Measurements from ENCODE around the gene SSTR5. TPM values are rescaled to one million over a fixed set of nuclear protein-coding genes. Genes with fewer than 3 reads are reported as not detected.
"Not testable (repeated sequence)": the region's sequence is repeated elsewhere in the genome, so short reads cannot be mapped to it uniquely, and the experiment has no call there.

Gene SSTR5
- total RNA-seq, 1 donor from 2014 or later = not detected

GRCh38 chr16:1076801-1077576 lies 4.4 kb downstream of the SSTR5 start:
- intact Hi-C loops (cut with micrococcal nuclease) = no loop called here
- Mint-ChIP-seq H3K27ac (no peak overlapping the region), H3K4me3 (ENCODE audit: low read depth) (no peak overlapping the region), H3K36me3 (ENCODE audit: low read depth) (no peaks in the 10 kb centered on the region), H3K27me3 (ENCODE audit: low read depth) (peaks cover 5% of the 10 kb centered on the region), H3K4me1 (ENCODE audit: low read depth) (no peaks in the 10 kb centered on the region), H3K9me3 (no peaks in the 10 kb centered on the region)
- no peak for DNase-seq (ENCODE audit: low spot score)

GRCh38 chr16:1077877-1078578 lies 5.5 kb downstream of the SSTR5 start:
- H3K4me1 Mint-ChIP-seq (ENCODE audit: low read depth) = no peaks in the 10 kb centered on the region
- H3K36me3 Mint-ChIP-seq (ENCODE audit: low read depth) = no peaks in the 10 kb centered on the region
- no peaks in the 10 kb centered on the region for H3K9me3 Mint-ChIP-seq
- intact Hi-C loops (cut with micrococcal nuclease) = no loop called here
- peaks cover 1% of the 10 kb centered on the region for H3K27me3 Mint-ChIP-seq (ENCODE audit: low read depth)
- H3K27ac Mint-ChIP-seq = no peak overlapping the region
- no peak for DNase-seq (ENCODE audit: low spot score)
- H3K4me3 Mint-ChIP-seq (ENCODE audit: low read depth) = no peak overlapping the region

GRCh38 chr16:1078579-1079021 lies 6.1 kb downstream of the SSTR5 start:
- intact Hi-C loops (cut with micrococcal nuclease) = no loop called here
- H3K27ac Mint-ChIP-seq = no peak overlapping the region
- no peaks in the 10 kb centered on the region for H3K4me1 Mint-ChIP-seq (ENCODE audit: low read depth)
- peaks cover 1% of the 10 kb centered on the region for H3K27me3 Mint-ChIP-seq (ENCODE audit: low read depth)
- DNase-seq (ENCODE audit: low spot score) = no peak
- H3K4me3 Mint-ChIP-seq (ENCODE audit: low read depth) = no peak overlapping the region
- H3K9me3 Mint-ChIP-seq = no peaks in the 10 kb centered on the region
- H3K36me3 Mint-ChIP-seq (ENCODE audit: low read depth) = no peaks in the 10 kb centered on the region

- Mint-ChIP-seq H3K36me3 (ENCODE audit: low read depth) (no peaks in the 10 kb centered on the region), H3K27ac (no peak overlapping the region), H3K4me3 (ENCODE audit: low read depth) (no peak overlapping the region), H3K27me3 (ENCODE audit: low read depth) (peaks cover 1% of the 10 kb centered on the region), H3K9me3 (no peaks in the 10 kb centered on the region), H3K4me1 (ENCODE audit: low read depth) (no peaks in the 10 kb centered on the region)
- intact Hi-C loops (cut with micrococcal nuclease) = no loop called here
- no peak for DNase-seq (ENCODE audit: low spot score)
Observed at GRCh38 chr16:1079341-1079740, 6.8 kb downstream of the SSTR5 start.

- no peak for DNase-seq (ENCODE audit: low spot score)
- Mint-ChIP-seq H3K9me3 (peaks cover under 1% of the 10 kb centered on the region), H3K27ac (no peak overlapping the region), H3K4me3 (ENCODE audit: low read depth) (no peak overlapping the region), H3K27me3 (ENCODE audit: low read depth) (peaks cover 1% of the 10 kb centered on the region), H3K36me3 (ENCODE audit: low read depth) (no peaks in the 10 kb centered on the region), H3K4me1 (ENCODE audit: low read depth) (no peaks in the 10 kb centered on the region)
- intact Hi-C loops (cut with micrococcal nuclease) = no loop called here
Observed at GRCh38 chr16:1079786-1080525, 7.4 kb downstream of the SSTR5 start.

GRCh38 chr16:1080801-1081733 lies 8.5 kb downstream of the SSTR5 start:
- H3K27me3 Mint-ChIP-seq (ENCODE audit: low read depth) = peaks cover 1% of the 10 kb centered on the region
- no peaks in the 10 kb centered on the region for H3K4me1 Mint-ChIP-seq (ENCODE audit: low read depth)
- no peak overlapping the region for H3K27ac Mint-ChIP-seq
- H3K36me3 Mint-ChIP-seq (ENCODE audit: low read depth) = no peaks in the 10 kb centered on the region
- no peak for DNase-seq (ENCODE audit: low spot score)
- intact Hi-C loops (cut with micrococcal nuclease) = no loop called here
- peaks cover 10% of the 10 kb centered on the region for H3K9me3 Mint-ChIP-seq
- H3K4me3 Mint-ChIP-seq (ENCODE audit: low read depth) = no peak overlapping the region

- no peak overlapping the region for H3K27ac Mint-ChIP-seq
- peaks cover 10% of the 10 kb centered on the region for H3K9me3 Mint-ChIP-seq
- H3K4me3 Mint-ChIP-seq (ENCODE audit: low read depth) = no peak overlapping the region
- H3K4me1 Mint-ChIP-seq (ENCODE audit: low read depth) = no peaks in the 10 kb centered on the region
- H3K36me3 Mint-ChIP-seq (ENCODE audit: low read depth) = no peaks in the 10 kb centered on the region
- no peak for DNase-seq (ENCODE audit: low spot score)
- no peaks in the 10 kb centered on the region for H3K27me3 Mint-ChIP-seq (ENCODE audit: low read depth)
- intact Hi-C loops (cut with micrococcal nuclease) = no loop called here
Observed at GRCh38 chr16:1081734-1082265, 9.3 kb downstream of the SSTR5 start.

GRCh38 chr16:1082266-1082951 lies 9.9 kb downstream of the SSTR5 start:
- H3K4me1 Mint-ChIP-seq (ENCODE audit: low read depth) = no peaks in the 10 kb centered on the region
- no peak overlapping the region for H3K4me3 Mint-ChIP-seq (ENCODE audit: low read depth)
- DNase-seq (ENCODE audit: low spot score) = no peak
- H3K9me3 Mint-ChIP-seq = peaks cover 10% of the 10 kb centered on the region
- H3K27ac Mint-ChIP-seq = no peak overlapping the region
- no peaks in the 10 kb centered on the region for H3K27me3 Mint-ChIP-seq (ENCODE audit: low read depth)
- H3K36me3 Mint-ChIP-seq (ENCODE audit: low read depth) = no peaks in the 10 kb centered on the region
- intact Hi-C loops (cut with micrococcal nuclease) = no loop called here

- Mint-ChIP-seq H3K4me1 (ENCODE audit: low read depth) (no peaks in the 10 kb centered on the region), H3K9me3 (peaks cover 10% of the 10 kb centered on the region), H3K36me3 (ENCODE audit: low read depth) (no peaks in the 10 kb centered on the region), H3K27me3 (ENCODE audit: low read depth) (no peaks in the 10 kb centered on the region), H3K4me3 (ENCODE audit: low read depth) (no peak overlapping the region), H3K27ac (no peak overlapping the region)
- intact Hi-C loops (cut with micrococcal nuclease) = no loop called here
- no peak for DNase-seq (ENCODE audit: low spot score)
Observed at GRCh38 chr16:1082952-1083675, 10.6 kb downstream of the SSTR5 start.

- H3K27me3 Mint-ChIP-seq (ENCODE audit: low read depth) = no peaks in the 10 kb centered on the region
- no peak overlapping the region for H3K27ac Mint-ChIP-seq
- H3K4me1 Mint-ChIP-seq (ENCODE audit: low read depth) = no peaks in the 10 kb centered on the region
- H3K9me3 Mint-ChIP-seq = peaks cover 10% of the 10 kb centered on the region
- no peak overlapping the region for H3K4me3 Mint-ChIP-seq (ENCODE audit: low read depth)
- H3K36me3 Mint-ChIP-seq (ENCODE audit: low read depth) = no peaks in the 10 kb centered on the region
- intact Hi-C loops (cut with micrococcal nuclease) = no loop called here
- DNase-seq (ENCODE audit: low spot score) = no peak
Observed at GRCh38 chr16:1084971-1085370, 12.4 kb downstream of the SSTR5 start.

- peaks cover 10% of the 10 kb centered on the region for H3K9me3 Mint-ChIP-seq
- H3K4me3 Mint-ChIP-seq (ENCODE audit: low read depth); H3K4me1 Mint-ChIP-seq (ENCODE audit: low read depth); H3K27me3 Mint-ChIP-seq (ENCODE audit: low read depth); H3K36me3 Mint-ChIP-seq (ENCODE audit: low read depth); DNase-seq (ENCODE audit: low spot score); H3K27ac Mint-ChIP-seq; intact Hi-C loops (cut with micrococcal nuclease): not testable (repeated sequence)
Observed at GRCh38 chr16:1086443-1086842, 13.9 kb downstream of the SSTR5 start.

All from activated T-helper 2 cell treated with anti-CD3 and anti-CD28 coated beads, Interferon-gamma antibody, Interleukin-2, Interleukin-4, amounts not matched to agents 10 μg/mL and 5 μg/mL and 100 μg/mL, durations not matched to agents 14 hours and 24 hours and 36 hours (primary cell).